GM19239 (cell line): ENCODE data around the gene PEAK1.
"Not testable (repeated sequence)": the region's sequence is repeated elsewhere in the genome, so short reads cannot be mapped to it uniquely, and the experiment has no call there.

Source experiments
- DNase-seq: peaks from one replicate; pipeline ENCODE4 v3.0.0; 2011; ENCODE audit warnings: low spot score; ENCODE audit not compliant: insufficient read length
- FAIRE-seq: peaks from 2 replicates; lab custom pipeline; 2011; peaks lifted over from hg19 to GRCh38; lab: Jason Lieb, UNC

Gene PEAK1

DNA sequence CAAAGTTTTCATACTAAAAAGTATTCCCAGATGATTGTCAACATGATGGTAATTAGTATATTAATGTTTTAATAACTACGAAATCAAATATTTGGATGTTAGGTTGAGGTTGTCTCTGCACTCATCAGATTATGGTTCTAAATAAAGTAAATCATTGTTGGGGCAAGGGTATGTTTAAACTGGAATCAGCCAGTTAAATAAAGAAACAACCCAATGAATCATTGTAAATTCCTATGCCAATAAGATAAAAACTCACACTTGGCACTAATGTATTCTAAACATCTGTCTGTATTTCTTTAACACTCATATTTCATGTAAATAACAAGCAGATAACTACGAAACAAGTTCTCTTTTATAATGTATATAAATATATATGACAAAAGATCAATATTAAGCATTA lies 92.7 kb downstream of the PEAK1 start:
- DNase-seq (no peak), FAIRE-seq (no peak)

DNA sequence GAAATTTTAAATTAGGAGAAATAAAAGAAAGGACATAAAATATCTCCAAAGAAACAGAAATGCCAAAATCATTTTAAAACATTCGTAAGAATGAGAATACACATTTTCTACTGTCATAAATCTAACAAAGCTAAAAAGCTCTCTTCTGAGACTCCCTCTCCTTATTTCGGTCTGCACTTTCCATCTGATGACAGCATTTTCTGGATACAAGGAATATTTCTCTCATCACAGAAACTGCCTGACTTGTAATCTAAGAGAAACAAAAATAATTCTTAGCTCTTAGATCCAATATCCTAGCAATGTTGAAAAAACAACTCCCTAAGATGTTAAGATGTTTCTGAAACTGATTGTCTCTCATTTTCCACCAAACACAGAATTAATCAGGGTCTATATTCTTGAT lies 93.5 kb downstream of the PEAK1 start:
- no peak for FAIRE-seq
- DNase-seq, result no peak

- DNase-seq, result no peak
- FAIRE-seq, result no peak
Observed at GRCh38 chr15:77312523-77312922, 107.4 kb downstream of the PEAK1 start.

DNA sequence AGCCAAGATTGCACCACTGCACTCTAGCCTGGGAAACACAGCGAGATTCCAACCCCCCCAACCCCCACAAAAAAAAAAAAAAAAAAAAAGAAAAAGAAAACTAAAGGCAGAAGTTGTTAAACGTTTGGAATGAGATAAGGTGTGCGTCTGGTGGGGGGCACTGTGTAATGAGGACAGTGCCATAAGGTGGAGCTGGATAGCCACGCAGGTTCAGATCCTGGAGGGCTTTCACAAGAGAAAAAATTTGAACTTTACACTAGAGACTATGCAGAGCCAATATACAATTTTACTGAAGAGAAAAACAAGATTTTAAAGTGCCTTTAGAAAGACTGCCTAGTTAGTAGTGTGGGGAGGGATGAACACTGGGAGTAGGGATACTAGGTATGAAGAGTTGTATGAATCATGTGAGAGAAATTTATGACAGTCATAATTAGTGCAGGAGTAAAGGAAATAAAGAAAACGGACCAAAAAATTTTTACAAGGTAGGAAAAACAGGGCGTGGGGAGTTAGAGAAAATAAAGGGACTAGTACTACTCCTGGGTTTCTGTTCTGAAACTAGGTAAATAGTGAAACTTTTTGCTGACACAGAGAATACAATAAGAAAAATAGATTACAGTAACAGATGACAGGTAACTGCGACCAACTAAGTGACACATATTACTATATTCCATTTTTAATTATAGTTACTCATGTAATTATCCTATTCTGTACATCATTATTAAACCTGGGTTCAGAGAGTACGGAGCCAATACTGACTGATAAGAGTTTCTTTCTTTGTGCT lies 108.1 kb downstream of the PEAK1 start:
- FAIRE-seq (no peak), DNase-seq (no peak)

GRCh38 chr15:77311020-77311419 lies 108.9 kb downstream of the PEAK1 start:
- FAIRE-seq (no peak), DNase-seq (no peak)

GRCh38 chr15:77309392-77309791 lies 110.5 kb downstream of the PEAK1 start:
- FAIRE-seq (no peak), DNase-seq (no peak)

DNA sequence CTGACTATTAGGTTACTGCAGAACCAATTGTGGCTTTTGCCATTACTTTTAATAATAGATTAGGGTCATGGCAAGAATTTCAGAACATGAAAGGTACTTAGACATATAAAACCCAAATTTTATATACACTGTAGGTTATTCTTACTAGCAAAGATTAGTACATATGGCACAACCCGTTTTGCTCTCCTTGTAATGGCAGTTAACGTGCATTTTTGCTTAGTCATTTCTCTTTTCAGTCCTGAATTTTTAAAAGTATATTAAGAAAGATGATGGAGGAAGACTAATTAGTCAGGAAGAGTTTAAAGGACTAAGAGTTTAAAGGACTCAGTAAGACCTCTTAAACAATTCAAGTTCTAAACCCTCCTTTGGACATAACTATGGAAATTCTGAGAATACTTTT lies 114.0 kb downstream of the PEAK1 start:
- DNase-seq, result no peak
- FAIRE-seq, result no peak

DNA sequence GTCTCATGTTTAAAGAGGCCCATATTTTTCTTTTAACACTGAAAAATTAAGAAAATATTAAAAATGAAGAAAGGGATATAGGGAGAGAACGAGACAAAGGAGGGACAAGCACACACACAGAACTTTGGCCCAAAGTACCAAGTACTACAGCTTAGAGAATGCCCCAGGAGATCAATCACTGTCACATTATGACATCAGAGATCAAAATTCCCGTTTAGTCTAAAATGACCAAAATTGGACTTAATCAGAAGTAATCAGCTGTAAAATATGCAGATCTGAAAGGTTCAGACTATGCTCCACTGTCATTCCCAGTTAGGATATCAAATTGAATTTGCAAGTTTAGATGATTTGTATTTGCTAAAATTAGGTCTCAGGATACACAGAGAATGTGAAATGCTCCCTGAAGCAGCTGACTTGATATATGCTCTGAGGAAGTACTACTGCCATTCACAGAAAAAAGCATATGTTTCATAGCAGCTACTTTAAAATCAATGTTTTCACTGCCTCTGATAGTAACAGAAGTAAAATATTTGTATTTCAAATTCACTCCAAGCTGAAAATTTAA lies 123.0 kb downstream of the PEAK1 start:
- FAIRE-seq (no peak), DNase-seq (no peak)

- FAIRE-seq, result no peak
- no peak for DNase-seq
Observed at GRCh38 chr15:77295446-77295845, 124.5 kb downstream of the PEAK1 start.

GRCh38 chr15:77292969-77293558 lies 126.8 kb downstream of the PEAK1 start:
- no peak for DNase-seq
- FAIRE-seq, result no peak

- DNase-seq, result no peak
- peak; percentile 44 for FAIRE-seq
Observed at GRCh38 chr15:77291107-77291506, 128.8 kb downstream of the PEAK1 start.

DNA sequence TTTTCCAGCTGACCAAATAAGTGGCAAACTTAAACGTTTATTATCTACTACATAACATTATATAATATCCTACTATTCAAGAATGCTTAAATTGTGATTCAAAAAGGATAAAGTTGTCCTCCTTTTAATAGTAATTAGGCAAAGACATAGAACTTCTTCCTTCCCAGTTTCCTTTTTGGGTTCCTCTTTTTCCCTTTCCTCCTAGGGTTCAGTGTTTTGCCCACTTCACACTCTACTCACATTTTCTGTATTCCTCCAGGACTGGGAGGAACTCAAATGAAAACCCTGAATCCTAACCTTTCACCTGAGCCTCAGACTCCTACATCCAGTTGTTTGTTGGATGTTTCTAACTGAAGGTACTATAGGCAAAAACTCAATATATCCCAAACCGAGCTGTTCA lies 132.5 kb downstream of the PEAK1 start:
- no peak for DNase-seq
- FAIRE-seq, result no peak

DNA sequence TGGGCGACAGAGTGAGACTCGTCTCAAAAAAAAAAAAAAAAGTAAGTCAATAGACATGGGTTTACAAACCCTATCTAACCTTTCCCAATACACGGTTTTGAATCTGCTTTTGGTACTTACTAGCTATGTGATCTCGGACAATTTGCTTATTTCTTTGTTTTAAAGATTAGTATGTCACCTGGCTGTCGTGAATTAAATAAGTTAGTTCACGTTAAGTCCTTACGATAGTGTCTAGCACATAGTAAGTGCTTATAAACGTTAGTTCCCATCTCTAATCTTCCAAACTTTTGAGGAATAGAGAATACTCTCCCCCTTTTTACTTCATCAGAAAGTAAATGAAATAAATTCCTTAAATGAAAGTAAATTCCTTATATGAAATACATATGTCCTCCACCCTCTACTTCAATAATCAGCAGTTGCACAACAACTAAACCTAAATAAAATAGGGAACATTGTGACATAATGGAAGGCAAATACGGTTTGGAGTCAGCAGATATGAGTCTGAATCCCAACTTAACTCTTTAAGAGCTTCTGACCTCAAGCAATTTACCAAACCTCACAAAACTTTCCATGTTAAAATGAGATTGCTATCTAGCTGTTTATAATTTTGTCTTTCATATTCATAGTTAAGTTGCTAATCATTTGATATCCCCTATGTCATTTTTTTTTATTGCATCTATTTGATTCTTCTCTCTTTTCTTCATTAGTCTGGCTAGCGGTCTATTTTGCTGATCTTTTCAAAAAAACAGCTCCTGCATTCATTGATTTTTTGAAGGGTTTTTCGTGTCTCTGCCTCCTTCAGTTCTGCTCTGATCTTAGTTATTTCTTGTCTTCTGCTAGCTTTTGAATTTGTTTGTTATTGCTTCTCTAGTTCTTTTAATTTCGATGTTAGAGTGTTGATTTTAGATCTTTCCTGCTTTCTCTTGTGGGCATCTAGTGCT lies 134.6 kb downstream of the PEAK1 start:
- FAIRE-seq (no peak), DNase-seq (no peak)

DNA sequence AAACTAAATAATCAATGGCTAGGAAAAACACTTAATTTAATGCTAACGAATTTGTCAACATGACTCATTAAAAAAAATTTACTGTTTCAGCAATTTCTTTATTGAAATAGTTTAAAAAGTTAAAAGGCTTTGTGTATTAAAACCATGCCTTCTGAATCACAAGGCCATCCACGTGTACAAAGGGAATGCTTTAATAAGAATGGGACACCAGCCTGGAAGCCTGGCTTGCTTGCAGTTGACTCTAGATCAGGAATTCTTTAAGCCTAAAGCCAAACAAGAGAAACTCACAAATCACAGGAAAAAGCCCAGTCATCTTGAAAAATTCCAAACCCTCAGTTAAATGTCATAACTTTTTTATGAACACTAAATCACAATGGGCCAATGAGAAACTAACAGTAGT lies 137.6 kb downstream of the PEAK1 start:
- FAIRE-seq, result no peak
- DNase-seq, result no peak

GRCh38 chr15:77276943-77277342 lies 143.0 kb downstream of the PEAK1 start:
- no peak for DNase-seq
- FAIRE-seq, result no peak

DNA sequence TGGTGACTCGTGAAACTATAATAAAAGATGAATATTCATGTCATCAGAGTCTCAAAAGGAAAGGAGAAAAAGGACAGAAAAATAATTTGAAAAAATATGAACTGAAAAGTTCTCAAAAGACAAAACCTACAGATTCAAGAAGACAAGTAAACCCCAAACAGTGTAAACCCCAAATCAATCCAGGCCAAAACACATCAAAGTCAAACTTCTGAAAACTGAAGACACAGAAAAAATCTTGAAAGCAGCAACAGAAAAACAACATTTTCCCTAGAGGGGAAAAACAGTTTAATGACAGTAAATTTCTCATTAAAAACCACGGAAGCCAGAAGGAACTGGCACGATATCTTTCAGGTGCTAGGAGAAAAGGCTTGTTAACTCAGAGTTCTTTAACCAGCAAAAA lies 143.8 kb downstream of the PEAK1 start:
- DNase-seq (no peak), FAIRE-seq (no peak)

DNA sequence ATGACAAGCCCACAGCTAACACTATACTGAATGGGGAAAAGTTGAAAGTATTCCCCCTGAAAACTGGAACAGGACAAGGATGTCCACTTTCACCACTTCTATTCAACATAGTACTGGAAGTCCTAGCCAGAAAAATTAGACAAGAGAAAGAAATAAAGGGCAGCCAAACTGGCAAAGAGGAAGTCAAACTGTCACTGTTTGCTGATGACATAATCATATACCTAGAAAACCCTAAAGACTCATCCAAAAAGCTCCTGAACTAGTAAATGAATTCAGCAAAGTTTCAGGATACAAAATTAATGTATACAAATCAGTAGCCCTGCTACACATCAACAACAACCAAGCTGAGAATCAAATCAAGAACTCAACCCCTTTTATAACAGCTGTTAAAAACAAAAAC lies 146.8 kb downstream of the PEAK1 start:
- not testable (repeated sequence) for FAIRE-seq, DNase-seq

- DNase-seq (no peak), FAIRE-seq (no peak)
Observed at GRCh38 chr15:77266708-77267386, 153.1 kb downstream of the PEAK1 start.

DNA sequence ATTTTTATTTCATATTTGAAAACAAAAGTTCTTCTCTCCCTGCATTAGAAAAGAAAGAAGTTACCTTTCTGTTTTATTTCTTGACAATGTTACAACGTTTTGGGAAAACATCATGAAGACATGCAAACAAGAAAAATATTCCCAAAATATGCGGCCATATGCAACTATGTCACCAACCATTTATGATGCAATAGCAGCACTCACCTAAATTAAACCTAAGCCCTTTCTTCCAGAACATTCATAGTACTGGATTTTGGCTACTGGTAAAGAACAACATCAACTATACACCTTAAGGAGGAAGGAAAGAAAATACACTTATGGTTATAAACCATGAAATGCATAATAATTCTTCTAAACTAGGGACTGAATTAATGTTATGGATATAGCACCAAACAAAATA lies 164.5 kb downstream of the PEAK1 start:
- FAIRE-seq, result no peak
- DNase-seq, result no peak

DNA sequence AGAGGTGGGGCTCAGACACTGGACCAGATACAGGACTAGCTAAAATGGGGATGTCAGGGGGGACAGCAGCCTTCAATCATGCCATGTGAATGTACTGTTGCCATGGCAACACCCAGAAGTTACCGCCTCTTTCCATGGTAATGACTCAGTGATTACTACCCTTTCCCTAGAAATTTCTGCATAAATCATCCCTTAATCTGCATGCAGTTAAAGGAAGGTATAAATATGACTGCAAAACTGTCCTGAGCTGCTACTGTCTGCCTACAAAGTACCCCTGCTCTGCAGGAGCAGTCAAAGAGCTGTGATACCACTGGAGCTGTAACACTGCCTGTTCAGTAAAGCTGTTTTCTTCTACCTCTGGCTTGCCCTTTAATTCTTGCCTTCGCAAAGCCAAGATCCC lies 168.2 kb downstream of the PEAK1 start:
- FAIRE-seq, result no peak
- DNase-seq, result no peak
